Stimulated activated CD8-positive, alpha-beta memory T cell treated with anti-CD3 and anti-CD28 coated beads, Interleukin-2, amount 100 ng/mL, for 1 hour (primary cell): ENCODE measurements around the gene TMEM8B.
A peak's percentile ranks its signal among the peaks of the same experiment; 100 is the strongest.
"Not testable (repeated sequence)": the region's sequence is repeated elsewhere in the genome, so short reads cannot be mapped to it uniquely, and the experiment has no call there.

Source experiments
- DNase-seq, 2 donors: peaks; one replicate each; pipeline ENCODE4 v3.0.0-alpha.2; 2020; ENCODE audit warnings: low read depth in 2 of 2

Gene TMEM8B

DNA sequence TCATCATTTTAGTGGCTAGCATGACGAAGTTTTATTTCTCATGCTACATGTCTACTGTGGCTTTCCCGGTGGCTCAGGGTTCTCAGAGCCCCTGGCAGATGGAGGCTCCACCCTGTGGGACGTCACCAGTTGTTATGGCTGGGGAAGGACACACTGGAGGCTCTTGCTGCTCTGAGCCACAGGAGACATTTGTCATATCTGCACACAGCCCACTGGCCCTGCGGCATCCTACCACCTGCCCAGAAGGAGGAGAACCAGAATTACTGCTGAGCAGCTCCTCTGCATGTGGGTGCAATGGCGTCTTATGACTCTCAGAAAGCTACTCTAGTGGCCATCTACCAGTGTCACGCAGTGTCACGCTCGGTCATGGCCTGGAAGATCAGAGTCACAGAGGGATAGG is 34.6 kb downstream of the TMEM8B start:
- no peak for DNase-seq

- DNase-seq: no peak
Observed at GRCh38 chr9:35864695-35865255, 35.7 kb downstream of the TMEM8B start.

GRCh38 chr9:35867538-35867937 is 38.5 kb downstream of the TMEM8B start:
- DNase-seq: no peak

DNA sequence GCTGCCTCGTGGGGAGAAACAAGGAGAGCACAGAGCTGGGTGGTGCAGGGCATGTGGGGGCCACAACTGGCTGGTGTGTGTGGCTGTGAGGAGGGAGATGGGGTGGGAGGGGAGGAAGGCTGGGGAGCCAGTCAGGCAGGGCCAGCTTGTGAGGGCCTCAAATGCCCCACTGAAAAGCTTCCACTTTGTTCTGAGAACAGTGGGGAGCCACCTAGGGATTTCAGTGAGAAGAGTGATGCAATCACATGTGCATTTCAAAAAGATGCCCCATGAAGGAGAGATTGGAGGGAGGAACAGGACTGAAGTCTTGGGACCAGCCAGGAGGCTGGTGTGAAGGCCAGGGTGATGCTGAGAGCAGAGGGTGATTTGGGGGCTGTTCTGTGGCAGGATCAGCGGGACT is 39.9 kb downstream of the TMEM8B start:
- DNase-seq: no peak

GRCh38 chr9:35869621-35870216 is 40.7 kb downstream of the TMEM8B start:
- no peak for DNase-seq

- DNase-seq: no peak
Observed at GRCh38 chr9:35870351-35870923, 41.4 kb downstream of the TMEM8B start, which contains the start of gene OR13J1. Gene OR13J1 (minus strand): TSS chr9:35870401. CDS start chr9:35870401, 0 bp downstream.

GRCh38 chr9:35871545-35871944 is 42.5 kb downstream of the TMEM8B start:
- no peak for DNase-seq

DNA sequence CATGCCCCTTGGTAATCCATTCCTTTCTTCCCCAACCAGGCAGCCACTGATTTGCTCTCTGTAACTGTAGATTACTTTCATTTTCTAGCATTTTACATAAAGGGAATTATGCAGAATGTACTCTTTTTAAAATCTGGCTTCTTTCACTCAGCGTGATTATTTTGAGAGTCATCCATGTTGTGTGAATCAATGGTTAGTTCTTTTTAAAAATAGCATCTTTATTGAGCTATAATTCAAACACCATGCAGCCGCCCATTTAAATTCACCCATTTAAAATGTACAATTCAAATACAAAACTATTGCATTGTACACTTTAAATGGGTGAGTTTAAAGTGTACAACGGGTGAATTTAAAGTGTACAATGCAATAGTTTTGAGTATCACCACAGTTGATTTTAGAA is 43.5 kb downstream of the TMEM8B start:
- no peak for DNase-seq

DNA sequence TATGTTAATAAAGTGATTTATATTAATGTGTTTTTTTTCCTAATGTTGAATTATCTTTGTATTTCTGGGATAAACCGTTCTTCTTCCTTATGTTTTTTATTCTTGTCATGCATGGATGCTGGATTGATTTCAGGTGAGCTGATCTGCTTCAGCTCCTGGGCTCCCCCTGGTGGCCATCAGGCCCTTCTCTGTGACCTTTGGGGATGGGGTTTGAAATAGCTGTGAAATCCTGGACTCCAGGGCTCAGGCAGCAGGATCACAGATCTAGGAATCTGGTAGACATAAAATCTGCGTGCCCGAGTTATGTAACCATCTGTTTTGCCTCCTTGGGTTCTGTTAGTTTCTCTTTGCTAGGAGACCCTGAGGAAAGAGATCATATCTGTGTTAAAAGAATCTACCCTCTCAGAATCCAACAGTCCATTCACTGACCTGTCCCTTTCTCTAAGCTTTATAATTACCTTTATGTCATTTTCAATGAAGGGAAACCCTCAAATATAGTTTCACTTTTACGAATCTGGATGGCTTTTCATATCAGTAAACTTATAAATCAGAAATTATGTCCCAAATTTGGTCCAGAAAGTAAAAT is 53.3 kb downstream of the TMEM8B start:
- peak; percentile 50 to 71 for DNase-seq

DNA sequence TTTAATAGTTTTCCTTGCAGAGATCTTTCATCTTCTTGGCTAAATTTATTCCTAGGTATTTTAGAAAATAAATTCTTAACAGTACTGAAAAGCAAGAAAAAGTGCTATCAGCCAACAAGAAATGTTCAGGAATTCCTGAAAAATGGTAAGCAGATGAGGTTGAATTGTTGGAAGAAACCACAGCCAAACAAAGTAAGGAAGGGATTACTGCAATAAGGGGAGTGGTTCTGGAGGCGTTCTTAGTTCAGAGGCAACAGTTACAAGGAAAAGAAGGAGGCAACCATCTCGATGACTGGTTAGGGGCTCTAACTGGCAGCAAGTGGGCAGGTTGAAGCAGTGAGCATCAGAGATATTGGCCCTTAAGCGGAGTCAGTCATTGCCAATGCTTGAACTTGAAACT is 54.0 kb downstream of the TMEM8B start:
- DNase-seq: no peak

DNA sequence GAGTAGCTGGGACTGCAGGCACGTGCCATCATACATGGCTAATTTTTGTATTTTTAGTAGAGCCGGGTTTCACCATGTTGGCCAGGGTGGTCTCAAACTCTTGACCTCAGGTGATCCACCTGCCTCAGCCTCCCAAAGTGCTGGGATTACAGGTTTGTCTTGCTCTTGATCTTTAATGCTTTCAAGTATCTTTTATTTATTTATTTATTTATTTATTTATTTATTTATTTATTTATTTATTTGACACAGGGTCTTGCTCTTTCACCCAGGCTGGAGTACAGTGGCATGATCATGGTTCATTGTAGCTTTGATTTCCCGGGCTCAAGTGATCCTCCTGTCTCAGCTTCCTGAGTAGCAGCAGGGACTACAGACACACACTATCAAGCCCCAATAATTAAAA is 55.9 kb downstream of the TMEM8B start:
- DNase-seq: not testable (repeated sequence)

DNA sequence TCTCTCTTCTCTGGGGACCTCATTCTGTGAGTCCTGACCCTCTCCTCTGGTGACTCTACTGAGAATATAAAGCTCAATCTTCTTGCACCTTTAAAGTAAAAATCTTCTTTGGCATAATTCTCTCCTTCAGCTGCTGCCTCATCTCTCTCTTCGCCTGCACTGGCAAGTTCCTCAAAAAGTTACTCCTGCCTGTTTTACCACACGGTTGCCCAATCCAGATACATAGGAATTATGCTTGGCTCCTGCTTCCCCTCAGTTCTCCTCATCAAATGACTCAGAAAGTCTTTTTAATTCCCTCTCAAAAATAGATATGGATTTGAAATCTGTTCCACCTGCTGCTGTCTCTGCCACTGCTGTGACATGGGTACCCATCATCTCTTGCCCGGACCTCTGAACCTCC is 62.6 kb downstream of the TMEM8B start:
- no peak for DNase-seq

GRCh38 chr9:35892051-35892450 is 63.0 kb downstream of the TMEM8B start:
- DNase-seq: no peak

- no peak for DNase-seq
Observed at GRCh38 chr9:35896570-35896969, 67.5 kb downstream of the TMEM8B start.

DNA sequence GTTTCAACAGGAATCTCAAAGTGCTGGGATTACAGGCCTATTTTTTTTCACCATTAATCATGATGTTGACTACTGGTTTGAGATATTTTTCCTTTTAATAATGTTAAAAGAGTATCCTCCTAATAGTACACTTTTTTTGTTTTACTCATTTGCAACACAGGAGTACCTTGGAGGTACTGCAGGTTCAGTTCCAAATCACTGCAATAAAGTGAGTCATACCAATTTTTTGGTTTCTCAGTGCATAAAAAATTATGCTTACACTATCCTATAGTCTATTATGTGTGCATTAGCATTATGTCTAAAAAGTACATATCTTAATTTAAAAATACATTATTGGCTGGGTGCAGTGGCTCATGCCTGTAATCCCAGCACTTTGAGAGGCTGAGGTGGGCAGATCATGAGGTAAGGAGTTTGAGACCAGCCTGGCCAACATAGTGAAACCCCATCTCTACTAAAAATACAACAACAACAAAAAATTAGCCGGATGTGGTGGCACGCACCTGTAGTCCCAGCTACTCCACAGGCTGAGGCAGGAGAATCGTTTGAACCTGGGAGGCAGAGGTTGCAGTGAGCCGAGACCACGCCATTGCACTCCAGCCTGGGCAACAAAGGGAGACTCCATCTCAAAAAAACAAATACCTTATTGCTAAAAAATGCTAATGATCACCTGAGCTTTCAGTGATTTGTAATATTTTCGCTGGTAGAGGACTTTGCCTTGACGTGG is 68.5 kb downstream of the TMEM8B start:
- not testable (repeated sequence) for DNase-seq

GRCh38 chr9:35898337-35898736 is 69.3 kb downstream of the TMEM8B start:
- DNase-seq: no peak

DNA sequence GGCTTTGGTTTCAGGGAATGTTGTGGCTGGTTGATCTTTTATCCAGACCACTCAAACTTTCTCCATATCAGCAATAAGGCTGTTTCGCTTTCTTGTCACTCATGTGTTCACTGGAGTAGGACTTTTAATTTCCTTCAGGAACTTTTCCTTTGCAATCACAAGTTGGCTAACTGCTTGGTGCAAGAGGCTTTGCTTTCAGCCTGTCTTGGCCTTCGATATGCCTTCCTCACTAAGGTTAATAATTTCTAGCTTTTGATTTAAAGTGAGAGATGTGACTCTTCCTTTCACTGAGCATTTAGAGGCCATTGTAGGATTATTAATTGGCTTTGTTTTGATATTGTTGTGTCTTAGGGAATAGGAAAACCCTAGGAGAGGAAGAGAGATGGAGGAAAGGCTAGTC is 70.0 kb downstream of the TMEM8B start:
- DNase-seq: no peak

DNA sequence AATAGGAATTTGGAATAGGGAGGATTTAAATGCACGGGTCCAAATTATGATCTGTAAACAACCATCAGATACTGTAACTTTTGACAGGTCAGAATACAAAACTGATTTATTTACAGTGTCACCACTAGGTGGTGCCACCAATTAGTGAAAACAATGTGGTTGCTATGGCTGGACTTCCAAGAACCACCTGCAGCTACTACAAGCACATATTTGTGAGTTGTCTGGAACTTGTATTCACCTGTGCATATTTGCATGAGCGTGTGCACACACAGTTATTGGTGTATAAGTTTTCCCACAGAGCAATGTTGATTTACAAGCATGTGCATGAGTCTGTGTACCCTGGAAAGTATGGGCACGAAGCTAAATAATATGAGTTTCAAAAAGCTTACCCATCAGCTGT is 74.0 kb downstream of the TMEM8B start:
- no peak for DNase-seq

GRCh38 chr9:35904338-35904737 is 75.3 kb downstream of the TMEM8B start:
- no peak for DNase-seq

DNA sequence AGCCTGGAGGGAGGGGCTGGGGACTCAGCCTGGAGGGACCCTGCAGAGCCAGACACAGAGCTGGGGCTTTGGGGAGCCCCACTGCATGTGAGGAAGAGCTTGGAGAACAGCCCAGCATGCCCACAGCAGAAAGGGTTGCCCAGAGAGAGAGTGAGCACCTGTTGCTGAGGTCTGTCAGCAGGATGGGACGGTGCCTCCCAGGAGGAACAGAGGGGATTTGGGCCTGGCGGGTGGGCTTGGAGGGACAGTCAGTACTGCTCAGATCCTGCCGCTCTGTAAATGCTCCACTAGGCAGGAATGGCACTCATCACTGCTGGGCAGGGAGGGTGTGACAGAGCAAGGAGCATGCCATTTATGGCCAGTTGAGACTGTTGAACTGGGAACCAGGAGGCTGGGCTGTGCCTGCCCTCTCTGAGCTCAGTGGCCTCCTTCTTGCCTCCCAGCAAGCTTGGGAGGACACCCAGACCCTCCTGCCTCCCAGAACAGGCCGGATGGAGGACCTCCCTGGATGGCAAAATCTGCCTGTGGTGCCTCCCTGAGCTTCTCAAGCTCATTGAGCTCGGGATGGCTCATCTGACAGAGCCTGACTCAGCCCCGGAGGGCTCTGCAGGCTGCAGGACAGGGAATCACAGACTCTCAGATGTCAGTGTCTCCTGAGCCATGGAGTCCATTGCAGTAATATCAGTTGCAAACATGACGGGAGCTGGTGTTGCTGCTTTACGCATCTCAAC is 76.2 kb downstream of the TMEM8B start:
- DNase-seq: no peak

DNA sequence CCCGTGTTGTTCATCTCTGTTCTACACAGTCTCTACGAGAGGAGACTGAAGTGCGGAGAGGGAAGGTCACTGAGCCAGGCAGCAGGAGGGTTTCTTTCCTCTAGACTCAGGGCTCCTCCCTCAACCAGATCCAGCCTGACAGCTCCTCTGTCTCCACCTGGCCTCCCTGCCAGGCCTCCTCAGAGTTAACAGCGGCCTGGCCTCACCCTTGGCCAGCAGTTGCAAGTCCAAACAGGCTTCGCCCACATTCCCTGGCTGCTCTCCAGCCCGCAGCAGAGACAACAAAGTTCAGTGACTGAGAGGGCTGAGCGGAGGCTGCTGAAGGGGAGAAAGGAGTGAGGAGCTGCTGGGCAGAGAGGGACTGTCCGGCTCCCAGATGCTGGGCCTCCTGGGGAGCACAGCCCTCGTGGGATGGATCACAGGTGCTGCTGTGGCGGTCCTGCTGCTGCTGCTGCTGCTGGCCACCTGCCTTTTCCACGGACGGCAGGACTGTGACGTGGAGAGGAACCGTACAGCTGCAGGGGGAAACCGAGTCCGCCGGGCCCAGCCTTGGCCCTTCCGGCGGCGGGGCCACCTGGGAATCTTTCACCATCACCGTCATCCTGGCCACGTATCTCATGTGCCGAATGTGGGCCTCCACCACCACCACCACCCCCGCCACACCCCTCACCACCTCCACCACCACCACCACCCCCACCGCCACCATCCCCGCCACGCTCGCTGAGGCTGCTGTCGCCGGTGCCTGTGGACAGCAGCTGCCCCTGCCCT is 77.1 kb downstream of the TMEM8B start, which contains the start of gene HRCT1:
HRCT1 (plus strand) TSS at position 291 of the 768 bp plus-strand sequence; CDS start at position 377, 86 bp downstream.
- DNase-seq: no peak
